Vagina (tissue), 2 donors: ENCODE data around the gene PLCB1. TPM values are rescaled to one million over a fixed set of nuclear protein-coding genes. Genes with fewer than 3 reads are reported as not detected.

Experiments
- DNase-seq, 2 donors: peaks; one replicate each; pipeline ENCODE4 v3.0.0-alpha.2; 2017; ENCODE audit errors: extremely low spot score in 2 of 2
- H3K27ac ChIP-seq: fragments of 200-600 bp; sonication (generic); one replicate; pipeline ENCODE4 v1.5.1; 2019
- H3K27me3 ChIP-seq: fragments of 200-600 bp; sonication (generic); one replicate; pipeline ENCODE4 v1.5.1; 2019
- H3K36me3 ChIP-seq, 2 donors: fragments of 200-600 bp; sonication (generic); one replicate each; pipeline ENCODE4 v1.5.1; 2017 to 2019
- H3K4me1 ChIP-seq: fragments of 200-600 bp; sonication (generic); one replicate; pipeline ENCODE4 v1.5.1; 2019
- H3K4me3 ChIP-seq, 2 donors: fragments of 200-600 bp; sonication (generic); 1 replicate in 1 of 2; 2 replicates in 1 of 2; pipeline ENCODE4 v1.5.1; 2016 to 2019
- H3K9me3 ChIP-seq: fragments of 200-600 bp; sonication (generic); one replicate; pipeline ENCODE4 v1.5.1; 2019
- POLR2A ChIP-seq, 2 donors: fragments of 450-650 bp; IDR thresholded peaks; one replicate each; pipeline ENCODE4 v1.6.1; 2017; ENCODE audit warnings: antibody characterized with exemption in 2 of 2, mild to moderate bottlenecking in 2 of 2, moderate library complexity in 2 of 2
- POLR2AphosphoS5 ChIP-seq, 2 donors: sonication (generic); formaldehyde crosslinking; IDR thresholded peaks; one replicate each; pipeline ENCODE4 v1.9.0; 2017; ENCODE audit warnings: antibody characterized with exemption in 2 of 2, mild to moderate bottlenecking in 2 of 2, low read depth in 1 of 2; ENCODE audit not compliant: insufficient read depth in 1 of 2
- intact Hi-C: fragments of 100-400 bp; cut with DNase I; formaldehyde crosslinking; loops from one replicate; pipeline ENCODE4 v1.15.1; 2023
- total RNA-seq: library from RNA; depleted of rRNA; stranded (reverse); fragments of >200 nt; gene quantifications from one replicate; pipeline ENCODE4 v1.2.3, GENCODE V29; 2016
- TF ChIP-seq, protein P1 (sequence below), 3 experiments: fragments of 450-650 bp in 2 of 3; fragments of 200-600 bp in 1 of 3; sonication (generic) in 1 of 3; IDR thresholded peaks; one replicate each; pipeline ENCODE4 v1.5.1; 2017 to 2019; ENCODE audit warnings: antibody characterized with exemption in 3 of 3, mild to moderate bottlenecking in 2 of 3, moderate library complexity in 2 of 3

Gene PLCB1
- total RNA-seq, 1 donor from 2014 or later, result 32.4 TPM

DNA sequence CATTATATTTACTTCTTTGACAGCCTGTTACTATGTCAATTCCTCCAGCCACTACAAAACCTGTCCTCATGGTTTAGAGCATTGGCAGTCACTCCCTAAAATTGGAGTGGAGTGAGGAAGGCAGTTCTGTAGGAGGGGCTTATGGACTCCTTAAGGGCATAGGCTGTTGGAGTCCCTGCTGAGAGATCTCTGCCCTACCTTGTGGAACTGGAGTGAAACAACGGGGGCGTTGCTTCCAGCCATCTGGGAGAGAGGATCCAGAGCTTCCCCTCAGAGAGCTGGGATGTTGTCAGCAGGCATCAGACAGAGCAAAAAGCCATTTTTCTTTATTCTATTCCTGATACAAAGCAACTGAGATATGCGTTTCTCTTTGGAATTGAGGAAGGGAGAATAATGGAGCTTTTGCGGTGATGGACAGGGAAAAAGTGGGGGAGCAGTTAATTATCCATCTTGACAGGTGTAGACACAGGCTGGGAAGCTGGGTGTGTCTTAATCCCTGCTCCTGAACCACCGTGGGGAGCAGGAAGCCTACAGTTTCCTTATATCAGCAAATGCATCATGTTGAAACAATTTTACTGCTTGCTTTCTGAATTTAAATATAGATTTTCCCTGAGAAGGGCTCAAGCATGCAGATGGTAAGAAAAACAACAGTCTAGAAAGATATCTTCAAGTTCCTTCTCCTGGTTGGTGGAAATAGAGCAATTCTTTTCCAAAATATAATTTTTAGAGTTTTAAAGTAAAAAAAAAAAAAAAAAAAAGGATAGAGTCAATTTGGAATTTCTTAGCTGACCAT, 402.5 kb downstream of the PLCB1 start:
- no peak overlapping the region for H3K27ac ChIP-seq
- no peaks in the 10 kb centered on the region for H3K9me3 ChIP-seq
- intact Hi-C loops, result no loop called here
- H3K4me3 ChIP-seq, result no peak overlapping the region
- no peaks in the 10 kb centered on the region for H3K4me1 ChIP-seq
- TF ChIP-seq, protein P1, sequence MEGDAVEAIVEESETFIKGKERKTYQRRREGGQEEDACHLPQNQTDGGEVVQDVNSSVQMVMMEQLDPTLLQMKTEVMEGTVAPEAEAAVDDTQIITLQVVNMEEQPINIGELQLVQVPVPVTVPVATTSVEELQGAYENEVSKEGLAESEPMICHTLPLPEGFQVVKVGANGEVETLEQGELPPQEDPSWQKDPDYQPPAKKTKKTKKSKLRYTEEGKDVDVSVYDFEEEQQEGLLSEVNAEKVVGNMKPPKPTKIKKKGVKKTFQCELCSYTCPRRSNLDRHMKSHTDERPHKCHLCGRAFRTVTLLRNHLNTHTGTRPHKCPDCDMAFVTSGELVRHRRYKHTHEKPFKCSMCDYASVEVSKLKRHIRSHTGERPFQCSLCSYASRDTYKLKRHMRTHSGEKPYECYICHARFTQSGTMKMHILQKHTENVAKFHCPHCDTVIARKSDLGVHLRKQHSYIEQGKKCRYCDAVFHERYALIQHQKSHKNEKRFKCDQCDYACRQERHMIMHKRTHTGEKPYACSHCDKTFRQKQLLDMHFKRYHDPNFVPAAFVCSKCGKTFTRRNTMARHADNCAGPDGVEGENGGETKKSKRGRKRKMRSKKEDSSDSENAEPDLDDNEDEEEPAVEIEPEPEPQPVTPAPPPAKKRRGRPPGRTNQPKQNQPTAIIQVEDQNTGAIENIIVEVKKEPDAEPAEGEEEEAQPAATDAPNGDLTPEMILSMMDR (IDR thresholded peaks at IDR 0.05), result no peak
- no peak for TF ChIP-seq POLR2A (IDR thresholded peaks at IDR 0.05)
- H3K27me3 ChIP-seq, result no peaks in the 10 kb centered on the region
- no peaks in the 10 kb centered on the region for H3K36me3 ChIP-seq
- no peak for DNase-seq

DNA sequence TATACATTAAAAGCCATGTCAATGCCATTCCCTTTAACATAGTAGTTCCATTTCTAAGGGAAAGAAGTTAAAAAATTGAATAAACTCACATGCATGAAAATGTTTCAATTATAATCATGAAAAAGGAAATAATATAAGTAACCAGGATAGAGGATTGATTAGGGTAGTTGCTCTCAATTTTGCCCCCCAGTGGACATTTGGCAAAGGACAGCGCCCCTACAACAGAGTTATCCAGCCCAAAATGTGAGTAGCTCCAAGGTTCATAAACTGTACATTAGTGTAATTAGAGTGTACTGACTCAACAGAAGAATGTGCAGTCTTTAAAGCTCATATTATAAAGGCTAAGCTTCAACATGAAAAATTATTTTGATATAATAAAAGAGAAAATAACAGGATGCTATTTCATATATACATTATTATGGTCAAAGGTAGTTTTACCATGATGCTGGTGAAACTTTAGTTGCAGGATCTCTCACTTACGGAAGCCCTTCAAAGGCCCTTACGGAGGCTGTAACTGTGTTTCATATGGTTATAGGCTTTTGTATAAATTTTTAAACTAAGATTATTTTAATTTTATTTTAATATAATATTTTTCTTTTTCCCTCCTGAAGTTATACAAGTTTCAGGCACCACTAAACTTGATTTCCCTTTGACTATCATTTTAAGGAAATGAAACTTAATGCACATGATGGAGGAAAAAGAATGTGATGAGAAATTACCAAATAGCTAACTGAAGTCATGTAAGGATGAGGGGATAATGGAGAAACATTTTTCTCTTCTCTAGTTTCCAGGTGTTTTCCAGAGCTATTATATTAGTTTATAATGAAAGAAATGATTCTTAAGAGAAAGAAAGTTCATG, 403.6 kb downstream of the PLCB1 start:
- Histone ChIP-seq H3K27ac (no peak overlapping the region), H3K27me3 (no peaks in the 10 kb centered on the region), H3K36me3 (no peaks in the 10 kb centered on the region), H3K4me1 (no peaks in the 10 kb centered on the region), H3K4me3 (no peak overlapping the region), H3K9me3 (no peaks in the 10 kb centered on the region)
- intact Hi-C loops, result no loop called here
- DNase-seq, result no peak
- TF ChIP-seq, protein P1 (IDR thresholded peaks at IDR 0.05), result peak in 1 of 3 experiments; percentile 7
- no peak for TF ChIP-seq POLR2A (IDR thresholded peaks at IDR 0.05)

DNA sequence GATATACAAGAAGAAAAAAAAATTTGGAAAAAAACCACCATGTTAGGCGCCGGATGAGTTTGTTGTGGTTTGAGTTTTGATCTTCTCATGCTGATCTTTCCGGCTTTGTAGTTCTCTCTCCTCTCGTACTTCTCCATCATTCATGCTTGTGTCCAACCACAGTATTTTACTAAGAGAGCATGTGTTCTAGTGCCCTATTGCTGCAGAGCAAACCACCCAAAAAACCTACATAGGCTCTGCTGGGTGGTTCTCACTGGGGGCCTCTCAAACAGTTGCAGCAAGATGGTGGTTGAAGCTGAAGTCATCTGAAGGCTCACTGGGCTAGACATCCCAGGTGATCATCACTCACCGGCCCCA, 404.2 kb downstream of the PLCB1 start:
- H3K27me3 ChIP-seq, result no peaks in the 10 kb centered on the region
- DNase-seq, result no peak
- H3K9me3 ChIP-seq, result no peaks in the 10 kb centered on the region
- no peaks in the 10 kb centered on the region for H3K4me1 ChIP-seq
- intact Hi-C loops, result no loop called here
- no peak overlapping the region for H3K27ac ChIP-seq
- no peaks in the 10 kb centered on the region for H3K36me3 ChIP-seq
- TF ChIP-seq POLR2AphosphoS5 (IDR thresholded peaks at IDR 0.05; ENCODE audit: insufficient read depth in 1 of 2, low read depth in 1 of 2) (no peak), POLR2A (IDR thresholded peaks at IDR 0.05) (no peak)
- TF ChIP-seq, protein P1 (IDR thresholded peaks at IDR 0.05), result no peak
- no peak overlapping the region for H3K4me3 ChIP-seq

- TF ChIP-seq POLR2A (IDR thresholded peaks at IDR 0.05) (no peak), POLR2AphosphoS5 (IDR thresholded peaks at IDR 0.05; ENCODE audit: insufficient read depth in 1 of 2, low read depth in 1 of 2) (no peak)
- TF ChIP-seq, protein P1 (IDR thresholded peaks at IDR 0.05), result no peak
- Histone ChIP-seq H3K27me3 (no peaks in the 10 kb centered on the region), H3K4me1 (no peaks in the 10 kb centered on the region), H3K4me3 (no peak overlapping the region), H3K36me3 (no peaks in the 10 kb centered on the region), H3K9me3 (no peaks in the 10 kb centered on the region), H3K27ac (no peak overlapping the region)
- intact Hi-C loops, result no loop called here
- no peak for DNase-seq
Measured at GRCh38 chr20:8540466-8540865, 408.4 kb downstream of the PLCB1 start.

GRCh38 chr20:8542110-8542486, 410.0 kb downstream of the PLCB1 start:
- Histone ChIP-seq H3K36me3 (no peaks in the 10 kb centered on the region), H3K27ac (no peak overlapping the region), H3K4me3 (no peak overlapping the region), H3K4me1 (no peaks in the 10 kb centered on the region), H3K9me3 (no peaks in the 10 kb centered on the region), H3K27me3 (no peaks in the 10 kb centered on the region)
- TF ChIP-seq POLR2AphosphoS5 (IDR thresholded peaks at IDR 0.05; ENCODE audit: insufficient read depth in 1 of 2, low read depth in 1 of 2), result no peak
- DNase-seq, result no peak
- intact Hi-C loops, result no loop called here
